Stimulated activated CD8-positive, alpha-beta memory T cell treated with anti-CD3 and anti-CD28 coated beads, Interleukin-15, amount 100 ng/mL, for 24 hours (primary cell): ENCODE measurements around the gene LPCAT4.
"Not testable (repeated sequence)": the region's sequence is repeated elsewhere in the genome, so short reads cannot be mapped to it uniquely, and the experiment has no call there.

Source experiments
- DNase-seq: peaks from one replicate; pipeline ENCODE4 v3.0.0-alpha.2; 2020; ENCODE audit warnings: low read depth

LPCAT4 gene

GRCh38 chr15:34367101-34368081, at the start of gene LPCAT4:
TSS of gene LPCAT4 (minus strand) at chr15:34367196. CDS start at chr15:34367100, 96 bp downstream.
- peak; percentile 67 for DNase-seq

GRCh38 chr15:34409511-34409910, 42.5 kb upstream of the LPCAT4 start:
- not testable (repeated sequence) for DNase-seq

DNA sequence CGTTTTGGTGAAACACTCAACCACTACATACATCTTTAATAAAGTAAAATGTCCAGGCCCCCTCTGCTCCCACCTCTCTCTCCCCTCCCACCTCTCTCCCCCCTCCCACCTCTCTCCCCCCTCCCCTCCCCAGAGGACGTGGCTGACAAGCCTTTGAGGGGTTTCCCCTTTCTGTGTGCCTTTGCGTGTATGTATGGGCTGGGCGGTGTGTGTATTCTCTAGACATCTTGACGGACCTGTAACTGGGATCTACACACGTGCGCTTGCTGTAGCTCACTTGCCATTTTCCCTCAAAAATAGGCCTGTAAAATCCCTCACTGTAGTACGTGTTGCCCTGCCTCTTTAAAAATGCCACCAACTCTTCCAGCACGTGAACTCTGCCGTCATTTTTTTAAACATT, 42.0 kb upstream of the LPCAT4 start:
- DNase-seq, result not testable (repeated sequence)

GRCh38 chr15:34403899-34404298, 36.9 kb upstream of the LPCAT4 start:
- not testable (repeated sequence) for DNase-seq

- DNase-seq, result not testable (repeated sequence)
Measured at GRCh38 chr15:34403160-34403598, 36.2 kb upstream of the LPCAT4 start.

DNA sequence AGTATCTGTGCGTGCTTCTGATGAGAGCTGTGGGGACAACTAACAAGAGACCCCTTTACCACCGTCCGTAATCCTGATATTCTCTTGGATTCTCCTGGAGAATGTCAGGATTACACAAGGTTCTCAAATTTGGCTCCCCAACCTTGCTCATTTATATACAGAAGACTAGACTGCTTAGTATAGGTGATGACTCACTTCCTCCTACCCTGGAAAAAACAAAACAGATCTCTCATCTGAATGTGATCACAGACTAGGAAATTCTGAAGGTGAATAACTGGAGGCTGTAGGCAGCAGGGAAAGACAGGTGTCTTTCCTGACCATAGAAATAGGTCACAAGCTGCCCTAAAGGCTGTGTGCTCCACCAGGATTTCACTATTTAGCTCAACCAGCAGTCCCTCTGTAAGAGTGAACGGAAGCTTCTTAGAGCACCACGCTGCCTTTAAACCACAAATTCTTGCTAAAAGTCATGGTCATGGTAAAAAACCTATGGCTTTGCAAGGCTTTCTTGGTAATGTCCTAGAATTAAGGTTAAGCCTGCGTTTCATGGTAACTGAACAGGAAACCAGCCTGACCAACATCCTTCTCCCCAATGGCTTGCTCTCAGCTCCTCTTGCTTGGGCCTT, 30.8 kb upstream of the LPCAT4 start:
- not testable (repeated sequence) for DNase-seq

- not testable (repeated sequence) for DNase-seq
Measured at GRCh38 chr15:34392981-34393380, 26.0 kb upstream of the LPCAT4 start.

GRCh38 chr15:34389594-34390086, 22.6 kb upstream of the LPCAT4 start:
- not testable (repeated sequence) for DNase-seq

DNA sequence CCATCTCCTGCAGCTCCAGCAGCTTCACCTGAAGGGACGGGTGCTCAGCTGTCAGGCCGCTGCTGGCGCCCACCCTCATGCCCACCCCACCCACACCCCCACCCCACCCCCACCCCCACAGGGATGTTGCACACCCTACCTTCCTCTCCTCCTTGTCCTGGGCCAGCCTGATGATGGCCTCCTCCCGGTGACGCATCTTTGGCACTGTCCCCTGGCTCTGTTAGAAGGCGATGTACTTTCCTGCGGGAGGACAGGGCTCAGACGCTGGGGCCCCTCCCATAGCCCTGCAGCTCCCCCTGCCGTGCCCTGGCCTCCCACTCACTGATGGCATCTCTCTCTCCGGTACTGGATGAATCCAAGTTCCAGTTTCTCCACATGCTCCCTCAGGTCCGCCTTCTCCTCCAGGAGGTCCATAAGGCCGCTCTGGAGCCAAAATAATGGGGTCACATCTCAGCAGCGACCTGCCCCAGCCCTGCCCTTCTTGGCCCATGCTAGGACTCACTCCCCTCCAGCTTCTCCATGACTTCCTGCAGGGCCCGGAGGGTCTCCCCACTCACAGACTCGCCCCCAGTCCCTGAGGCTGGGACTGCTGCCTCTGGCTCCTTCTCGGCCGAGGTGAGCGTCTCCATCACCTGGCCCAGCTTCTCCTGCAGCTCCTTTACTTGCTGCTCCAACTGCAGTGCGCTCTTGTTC, 15.0 kb upstream of the LPCAT4 start:
- not testable (repeated sequence) for DNase-seq

- DNase-seq, result not testable (repeated sequence)
Measured at GRCh38 chr15:34380491-34380890, 13.5 kb upstream of the LPCAT4 start.

- DNase-seq, result no peak
Measured at GRCh38 chr15:34376856-34377255, 9.9 kb upstream of the LPCAT4 start.

DNA sequence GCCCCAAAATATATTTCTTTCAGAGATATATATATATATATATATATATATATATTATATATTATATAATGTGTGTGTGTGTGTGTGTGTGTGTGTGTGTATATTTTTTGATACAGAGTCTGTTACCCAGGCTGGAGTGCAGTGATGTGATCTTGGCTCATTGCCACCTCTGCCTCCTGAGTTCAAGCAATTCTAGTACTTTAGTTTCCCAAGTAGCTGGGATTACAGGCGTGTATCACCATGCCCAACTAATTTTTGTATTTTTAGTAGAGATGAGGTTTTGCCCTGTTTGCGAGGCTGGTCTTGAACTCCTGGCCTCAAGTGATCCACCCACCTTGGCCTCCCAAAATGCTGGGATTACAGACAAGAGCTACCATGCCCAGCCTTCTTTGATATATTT, 8.5 kb upstream of the LPCAT4 start:
- not testable (repeated sequence) for DNase-seq

DNA sequence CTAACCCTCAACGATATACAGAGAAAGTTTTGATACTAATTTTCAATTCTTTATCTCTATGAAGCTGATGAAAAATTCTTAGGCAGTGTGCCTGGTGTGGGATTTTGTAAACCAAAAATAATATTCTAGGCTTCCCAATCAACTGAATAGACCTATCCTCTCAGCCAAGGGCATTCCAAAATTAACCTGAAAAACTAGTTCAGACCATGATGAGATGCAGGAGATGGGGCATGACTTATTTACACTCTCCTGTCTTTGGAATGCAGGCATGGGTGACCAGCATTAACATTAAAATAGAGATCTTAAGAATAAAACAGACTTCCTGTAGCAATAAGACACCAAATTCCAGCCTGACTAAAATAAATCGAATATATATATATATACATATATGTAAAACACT, 7.8 kb upstream of the LPCAT4 start:
- DNase-seq, result no peak

DNA sequence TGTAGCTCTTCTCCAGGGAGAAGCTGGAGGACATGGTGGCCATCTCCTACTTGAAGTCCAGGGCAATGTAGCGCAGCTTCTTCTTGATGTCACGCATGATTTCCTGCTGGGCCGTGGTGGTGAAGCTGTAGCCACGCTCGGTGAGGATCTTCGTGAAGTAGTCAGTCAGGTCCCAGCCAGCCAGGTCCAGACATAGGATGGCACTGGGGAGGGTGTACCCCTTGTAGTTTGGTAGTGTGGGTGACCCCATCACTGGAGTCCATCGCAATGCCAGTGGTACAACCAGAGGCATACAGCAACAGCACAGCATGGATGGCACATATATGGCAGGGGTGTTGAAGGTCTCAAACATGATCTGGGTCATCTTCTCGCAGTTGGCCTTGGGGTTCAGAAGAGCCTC, 7.0 kb upstream of the LPCAT4 start:
- DNase-seq, result no peak

GRCh38 chr15:34370643-34371042, 3.6 kb upstream of the LPCAT4 start:
- no peak for DNase-seq

- no peak for DNase-seq
Measured at GRCh38 chr15:34370129-34370528, 3.1 kb upstream of the LPCAT4 start.

DNA sequence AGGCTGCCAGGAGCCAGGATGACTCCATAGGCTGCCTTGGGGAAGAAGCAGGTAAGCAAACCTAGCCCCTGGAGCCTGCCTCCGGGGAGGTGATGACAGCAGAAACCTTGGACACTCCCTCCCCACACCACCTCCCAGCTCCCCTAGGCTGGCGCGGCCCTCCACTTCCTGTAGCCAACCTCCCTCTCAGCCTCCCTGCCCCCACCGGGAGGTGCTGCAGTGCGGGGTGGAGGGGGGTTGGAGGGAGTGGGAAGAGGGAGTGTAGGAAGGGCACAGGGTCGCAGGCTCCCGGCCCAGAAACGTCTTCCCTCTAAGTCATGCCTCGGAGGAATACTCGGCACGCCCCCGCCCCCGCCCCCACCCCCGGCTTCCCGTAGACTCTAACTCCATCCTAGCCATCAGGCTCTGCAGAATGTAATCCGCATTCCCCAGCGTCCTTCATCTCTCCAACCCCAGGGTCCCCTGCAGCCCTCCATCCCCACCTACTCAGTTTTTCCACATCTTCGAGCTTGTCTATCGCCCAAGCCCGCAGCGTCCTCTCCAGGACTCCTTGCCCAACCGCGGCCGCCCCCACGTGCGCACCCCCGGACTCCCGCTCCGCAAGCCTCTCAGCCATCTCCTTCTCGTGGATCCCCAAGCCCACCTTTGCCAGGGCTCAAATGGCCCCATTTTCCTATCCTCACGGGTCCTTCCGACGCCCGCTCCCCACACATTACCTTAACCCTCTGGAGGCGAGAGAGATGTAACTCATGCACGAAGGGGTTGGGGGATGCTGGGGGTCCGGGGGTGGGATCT, 528 bp downstream of the LPCAT4 start:
- peak; percentile 9 for DNase-seq

- DNase-seq, result no peak
Measured at GRCh38 chr15:34365836-34366235, 1.2 kb downstream of the LPCAT4 start.

GRCh38 chr15:34365091-34365825, 1.7 kb downstream of the LPCAT4 start:
- no peak for DNase-seq

- no peak for DNase-seq
Measured at GRCh38 chr15:34364041-34364440, 3.0 kb downstream of the LPCAT4 start.
